CD4-positive, alpha-beta T cell treated with Interleukin-4 for 4 hours (primary cell): Measurements from ENCODE around the gene UGP2.
A peak's percentile ranks its signal among the peaks of the same experiment; 100 is the strongest.
"Not testable (repeated sequence)": the region's sequence is repeated elsewhere in the genome, so short reads cannot be mapped to it uniquely, and the experiment has no call there.

Experiments used
- DNase-seq: peaks from one replicate; pipeline ENCODE4 v3.0.0-alpha.2; 2020

UGP2 gene

DNA sequence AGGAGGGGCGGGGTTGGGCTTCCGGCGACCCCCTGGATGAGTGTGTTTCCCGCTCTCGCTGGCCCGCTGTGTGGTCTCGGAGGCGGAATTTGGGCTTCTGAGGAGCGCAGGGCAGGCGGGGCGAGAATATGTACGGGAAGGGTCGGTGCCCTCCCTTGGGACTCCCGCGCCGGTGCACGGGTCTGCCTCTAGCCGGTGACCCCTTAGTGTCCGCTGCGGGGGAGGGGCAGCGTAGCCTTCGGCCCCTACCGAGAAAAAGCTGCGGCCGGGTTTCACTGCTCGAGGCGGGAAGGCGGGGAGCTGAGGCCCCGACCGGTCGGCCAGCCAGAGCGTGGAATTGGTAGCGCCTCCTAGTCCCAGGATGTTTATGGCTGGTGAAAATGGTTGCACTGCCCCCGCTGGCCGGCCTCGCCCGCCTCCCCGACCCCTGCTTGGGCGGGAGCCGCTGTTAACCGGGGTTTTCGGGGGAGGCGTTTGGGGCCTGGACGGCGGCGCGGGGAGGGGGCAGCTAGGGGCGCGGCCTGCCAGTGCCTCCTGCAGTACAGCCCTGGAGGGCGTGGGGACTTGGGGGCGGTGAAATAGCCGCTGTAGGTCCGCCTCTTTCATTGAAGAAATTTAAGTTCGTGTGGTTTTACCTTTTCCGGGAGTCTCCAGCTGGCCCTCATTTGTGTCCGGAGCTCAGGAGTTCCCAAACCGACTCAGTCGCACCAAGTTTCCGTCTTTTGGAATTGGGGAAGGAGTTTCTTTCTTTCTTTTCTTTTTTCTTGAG lies at the start of gene UGP2:
Gene UGP2, plus strand, starts transcription at position 643 of the 769 bp plus-strand sequence. CDS start 290 bp downstream, outside the sequence.
- peak; percentile 81 for DNase-seq

GRCh38 chr2:63792530-63792929 lies 49.2 kb upstream of the UGP2 start:
- no peak for DNase-seq

DNA sequence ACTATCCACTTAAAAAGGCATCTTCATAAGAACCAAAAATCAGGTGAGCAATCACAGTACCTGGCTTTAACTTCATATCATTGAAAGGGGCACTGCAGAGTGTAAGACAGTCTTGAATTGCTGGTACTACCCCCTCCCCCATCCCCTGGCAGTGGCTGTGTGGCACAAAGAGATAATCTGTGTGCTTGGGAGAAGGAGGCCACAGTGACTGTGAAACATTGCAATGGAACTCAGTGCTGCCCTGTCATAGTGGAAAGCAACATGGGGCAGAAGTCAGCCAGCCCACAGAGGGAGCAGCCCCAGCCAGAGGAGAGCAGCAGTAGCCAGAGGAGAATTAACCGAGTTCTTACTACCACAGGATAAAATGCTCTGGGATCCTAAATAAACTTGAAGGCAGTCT lies 45.3 kb upstream of the UGP2 start:
- no peak for DNase-seq

- DNase-seq, result no peak
Measured at GRCh38 chr2:63796796-63797195, 44.9 kb upstream of the UGP2 start.

DNA sequence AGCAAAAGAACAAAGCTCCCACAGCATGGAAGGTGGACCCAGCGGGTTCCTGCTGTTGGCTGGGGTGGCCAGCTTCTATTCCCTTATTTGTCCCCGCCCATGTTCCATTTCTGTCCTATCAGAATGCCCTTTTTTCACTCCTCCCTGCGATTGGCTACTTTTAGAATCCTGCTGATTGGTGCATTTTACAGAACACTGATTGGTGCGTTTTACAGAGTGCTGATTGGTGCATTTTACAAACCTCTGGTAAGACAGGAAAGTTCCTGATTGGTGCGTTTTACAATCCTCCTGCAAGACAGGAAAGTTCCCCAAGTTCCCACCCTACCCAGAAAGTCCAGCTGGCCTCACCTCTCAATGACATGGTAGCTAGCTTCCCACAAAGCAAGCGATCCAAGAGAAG lies 40.2 kb upstream of the UGP2 start:
- no peak for DNase-seq

DNA sequence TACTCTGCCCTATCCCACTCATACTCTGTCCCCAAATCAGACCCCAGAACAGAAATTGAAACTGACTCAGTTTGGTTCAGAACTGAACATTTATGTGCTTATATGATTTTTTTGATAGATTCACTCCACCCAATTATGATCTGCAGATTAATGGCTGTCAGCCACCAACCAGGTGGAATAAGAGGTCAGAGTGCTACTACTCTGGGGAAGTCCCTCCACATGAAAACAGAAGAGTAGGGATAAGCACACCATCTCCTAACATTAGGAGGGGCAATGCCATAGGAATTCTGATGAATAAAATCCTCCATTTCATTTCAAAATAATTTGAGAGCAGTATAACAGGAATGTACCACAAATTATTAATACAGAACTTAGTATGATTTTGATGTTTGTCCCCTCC lies 36.3 kb upstream of the UGP2 start:
- no peak for DNase-seq

DNA sequence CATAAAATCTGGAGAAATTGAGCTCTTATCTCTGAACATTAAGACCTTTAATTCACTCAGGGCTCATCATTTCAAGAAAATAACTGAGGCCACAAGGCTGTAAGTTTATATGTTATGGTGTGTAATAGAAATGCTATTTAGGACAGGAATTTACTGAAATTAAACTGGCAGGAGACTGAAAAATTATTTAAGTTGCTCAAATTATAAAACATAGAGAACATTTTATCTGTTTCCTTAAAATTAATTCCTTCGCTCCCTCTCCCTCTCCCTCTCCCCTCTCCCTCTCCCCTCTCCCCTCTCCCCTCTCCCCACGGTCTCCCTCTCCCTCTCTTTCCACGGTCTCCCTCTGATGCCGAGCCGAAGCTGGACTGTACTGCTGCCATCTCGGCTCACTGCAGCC lies 33.7 kb upstream of the UGP2 start:
- not testable (repeated sequence) for DNase-seq

- DNase-seq, result not testable (repeated sequence)
Measured at GRCh38 chr2:63808911-63809310, 32.8 kb upstream of the UGP2 start.

DNA sequence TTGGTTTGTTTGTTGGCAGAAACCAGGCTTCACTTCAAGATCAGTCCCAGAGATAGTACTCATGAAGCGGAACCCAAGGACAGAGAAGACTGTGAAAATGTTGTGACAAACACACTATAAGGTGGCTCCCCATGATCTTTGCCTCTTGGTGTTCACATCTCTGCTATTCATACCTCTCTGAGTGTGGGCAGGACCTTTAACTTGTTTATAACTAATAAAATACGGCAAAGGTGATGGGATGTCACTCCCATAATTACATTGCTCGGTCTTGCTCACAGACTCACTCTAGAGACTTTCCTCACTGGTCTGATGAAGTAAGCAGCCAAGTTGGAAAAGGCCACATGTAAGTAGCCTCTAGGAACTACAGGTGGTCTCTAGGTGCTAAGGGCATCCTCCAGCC lies 30.6 kb upstream of the UGP2 start:
- DNase-seq, result no peak

DNA sequence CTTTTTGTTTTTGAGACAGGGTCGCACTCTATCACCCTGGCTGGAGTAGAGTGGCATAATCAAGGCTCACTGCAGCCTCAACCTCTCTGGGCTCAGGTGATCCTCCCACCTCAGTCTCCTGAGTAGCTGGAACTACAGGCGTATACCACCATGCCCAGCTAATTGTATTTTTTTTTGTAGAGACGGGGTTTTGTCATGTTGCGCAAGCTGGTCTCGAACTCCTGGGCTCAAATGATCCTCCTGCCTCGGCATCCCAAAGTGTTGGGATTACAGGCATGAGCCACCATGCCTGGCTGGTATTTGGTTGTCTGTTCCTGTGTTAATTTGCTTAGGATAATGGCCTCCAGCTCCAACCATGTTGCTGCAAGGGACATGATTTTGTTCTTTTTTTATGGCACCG lies 29.8 kb upstream of the UGP2 start:
- not testable (repeated sequence) for DNase-seq

- DNase-seq, result no peak
Measured at GRCh38 chr2:63814114-63814513, 27.6 kb upstream of the UGP2 start.

DNA sequence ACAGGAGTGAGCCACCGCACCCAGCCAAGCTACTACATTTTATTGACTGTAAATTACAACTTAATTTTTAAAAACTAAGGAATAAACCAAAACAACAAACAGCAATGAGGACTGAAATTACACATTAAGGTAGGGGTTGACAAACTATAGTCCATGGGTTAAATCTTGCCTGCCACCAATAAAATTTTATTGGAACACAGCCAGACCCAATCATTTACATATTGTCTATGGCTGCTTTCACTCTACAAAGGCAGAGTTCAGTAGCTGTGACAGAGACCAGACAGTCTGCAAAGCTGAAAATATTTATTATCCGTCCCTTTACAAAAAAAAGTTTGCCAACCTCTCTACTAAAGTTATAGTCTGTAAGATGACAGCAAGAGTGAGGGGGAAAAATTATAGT lies 24.3 kb upstream of the UGP2 start:
- no peak for DNase-seq

- no peak for DNase-seq
Measured at GRCh38 chr2:63818271-63818670, 23.4 kb upstream of the UGP2 start.

DNA sequence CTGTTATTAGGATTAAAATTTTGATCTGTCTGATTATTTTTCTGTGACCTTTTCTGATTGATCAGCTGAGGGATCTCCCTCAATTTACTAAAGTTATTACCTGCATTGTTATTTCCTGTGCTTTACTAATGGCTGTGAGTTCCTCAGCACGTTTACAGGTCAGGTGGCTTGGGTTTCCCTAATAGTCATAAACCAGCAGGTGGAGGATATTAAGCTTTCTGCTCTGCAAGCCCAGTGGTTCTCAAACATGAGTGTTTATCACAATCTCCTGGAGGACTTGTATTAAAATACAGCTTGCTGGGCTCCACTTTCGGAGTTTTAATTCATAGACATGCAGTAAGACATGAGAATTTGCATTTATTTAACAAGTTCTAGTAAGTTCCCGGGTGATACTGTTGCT lies 22.4 kb upstream of the UGP2 start:
- no peak for DNase-seq

GRCh38 chr2:63819765-63820717 lies 21.7 kb upstream of the UGP2 start:
- DNase-seq, result no peak

DNA sequence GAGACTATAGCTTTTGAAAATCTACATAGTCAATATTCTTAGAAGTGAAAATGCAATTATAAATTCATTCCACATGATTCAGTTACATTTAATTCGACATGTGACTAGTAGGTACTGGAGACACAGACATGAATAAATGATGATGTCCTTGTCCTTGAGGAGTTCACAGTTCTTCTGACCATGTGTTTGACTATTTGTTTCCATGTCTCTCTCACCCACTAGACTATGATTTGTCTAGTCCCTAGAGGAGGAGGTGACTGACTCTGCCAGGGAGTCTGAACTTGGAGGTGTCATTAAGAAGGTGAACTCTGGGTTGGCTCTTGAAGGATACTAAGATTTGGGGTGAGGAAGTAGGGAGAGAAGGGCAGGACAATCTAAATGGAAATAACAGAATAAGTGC lies 20.7 kb upstream of the UGP2 start:
- no peak for DNase-seq

GRCh38 chr2:63821396-63821795 lies 20.3 kb upstream of the UGP2 start:
- DNase-seq, result no peak

DNA sequence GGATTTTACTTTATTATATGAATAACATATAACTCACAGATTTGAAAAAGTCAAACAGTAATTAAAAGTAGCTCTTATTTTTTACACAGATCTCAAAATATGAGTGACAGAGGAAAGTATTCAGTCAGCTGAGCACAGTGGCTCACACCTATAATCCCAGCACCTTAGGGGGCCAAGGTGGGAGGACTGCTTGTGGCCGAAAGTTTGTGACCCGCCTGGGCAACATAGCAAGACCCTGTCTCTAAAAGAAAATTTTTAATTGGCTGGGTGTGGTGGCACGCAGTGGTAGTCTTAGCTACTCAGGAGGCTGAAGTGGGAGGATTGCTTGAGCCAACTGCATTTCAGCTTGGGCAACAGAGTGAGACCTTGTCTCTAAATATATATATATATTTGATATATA lies 19.2 kb upstream of the UGP2 start:
- DNase-seq, result no peak

- no peak for DNase-seq
Measured at GRCh38 chr2:63827749-63828148, 13.9 kb upstream of the UGP2 start.

GRCh38 chr2:63831176-63831575 lies 10.5 kb upstream of the UGP2 start:
- no peak for DNase-seq

GRCh38 chr2:63834401-63834800 lies 7.3 kb upstream of the UGP2 start:
- DNase-seq, result no peak

- DNase-seq, result no peak
Measured at GRCh38 chr2:63837036-63837594, 4.6 kb upstream of the UGP2 start.

GRCh38 chr2:63840081-63840784 lies 1.5 kb upstream of the UGP2 start:
- peak; percentile 19 for DNase-seq
